Measurements from ENCODE around the gene SMO. TPM values are rescaled to one million over a fixed set of nuclear protein-coding genes. Genes with fewer than 3 reads are reported as not detected.

SMO gene
- total RNA-seq, 1 experiment from 2014 or later: 12.8 TPM

DNA sequence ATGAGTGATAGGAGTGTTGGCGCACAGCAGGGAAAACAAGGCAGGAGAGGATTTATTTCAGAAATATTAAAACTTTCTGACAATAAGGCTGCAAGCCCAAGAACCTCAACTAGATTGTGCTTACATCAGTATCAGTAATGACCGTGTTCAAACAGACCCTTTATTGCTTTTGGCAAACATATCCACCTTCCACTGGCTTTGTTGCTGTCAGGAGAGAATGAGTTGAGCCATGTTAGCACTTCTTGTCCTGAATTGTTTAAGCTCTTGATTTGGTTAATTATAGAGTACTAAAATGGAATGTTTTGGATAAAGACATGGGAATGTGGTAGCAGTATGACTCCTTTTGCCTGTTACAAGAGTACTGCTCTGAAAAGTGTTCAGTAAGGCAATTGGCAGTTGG is 40.2 kb downstream of the SMO start:
- Histone ChIP-seq H3K79me2 (ENCODE audit: insufficient read depth, low read length) (peaks cover 6% of the 10 kb centered on the region), H2AFZ (ENCODE audit: low read depth, low read length, poor library complexity, severe bottlenecking) (no peak overlapping the region), H3K4me3 (replicated peaks in 1 of 2; ENCODE audit: low read depth in 1 of 2, low read length in 2 of 2) (no peak overlapping the region), H3K4me2 (ENCODE audit: low read length) (no peak overlapping the region), H3K9ac (ENCODE audit: low read length) (no peak overlapping the region), H3K9me2 (ENCODE audit: insufficient read depth) (no peaks in the 10 kb centered on the region), H3K36me3 (ENCODE audit: control insufficient read depth in 1 of 2, insufficient read depth in 2 of 2, low read length in 2 of 2) (no peaks in the 10 kb centered on the region), H4K20me1 (ENCODE audit: insufficient read depth) (no peaks in the 10 kb centered on the region), H3K4me1 (ENCODE audit: control insufficient read depth in 1 of 2, insufficient read depth in 2 of 2, low read length in 2 of 2) (peaks cover 9 to 24% of the 10 kb centered on the region in 2 experiments; a peak in 3 of 4 replicates), H3K27ac (ENCODE audit: low read depth, low read length) (no peak overlapping the region), H3K27me3 (ENCODE audit: insufficient read depth, low read length) (no peaks in the 10 kb centered on the region), H3K9me3 (ENCODE audit: control insufficient read depth in 1 of 2, insufficient read depth in 1 of 2, low read depth in 1 of 2, low read length in 2 of 2) (no peaks in the 10 kb centered on the region)
- ATAC-seq (no peak), DNase-seq (ENCODE audit: low read depth, low spot score) (no peak)
- no TSS peak for BruUV-seq (replicated peaks)
- POLR2A ChIA-PET: no interaction called here
- TF ChIP-seq EZH2phosphoT487 (IDR thresholded peaks at IDR 0.05; ENCODE audit: borderline replicate concordance) (no peak), CBX3 (IDR thresholded peaks at IDR 0.05; ENCODE audit: low read depth) (no peak)
- RAD21 ChIA-PET (ENCODE audit: low non-redundant PET in 1 of 2, low total read pairs in 2 of 2, uncharacterized antibody in 2 of 2, unreplicated experiment in 2 of 2): interaction anchor here in 1 of 2 experiments (0.5 kb wide), 1 partner anchor 8 kb away, joined by 4 read pairs; no protein-coding TSS in a partner anchor
- intact Hi-C loops (cut with micrococcal nuclease): no loop called here
- CTCF ChIA-PET: no interaction called here

DNA sequence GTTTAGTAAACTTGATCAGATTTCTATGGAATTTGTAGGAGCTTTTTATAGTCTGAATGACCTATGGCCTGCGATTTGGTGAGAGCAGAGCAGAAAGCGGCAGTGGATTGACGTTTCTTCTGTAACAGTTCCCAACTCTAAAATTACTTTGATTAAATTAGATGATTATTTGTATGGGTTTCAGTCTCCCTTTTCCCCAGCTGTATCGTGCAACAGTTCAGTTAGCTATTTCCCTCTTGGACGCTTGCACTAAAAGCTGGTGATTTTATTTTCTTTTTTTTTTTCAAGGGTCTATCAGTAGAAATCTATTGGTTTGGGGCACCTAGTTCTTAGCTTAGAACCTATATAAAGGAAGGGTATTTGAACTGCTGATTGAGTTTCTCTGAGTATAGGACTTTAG is 43.2 kb downstream of the SMO start:
- no peaks in the 10 kb centered on the region; the same call in none of the 2 replicates for H3K79me2 ChIP-seq (ENCODE audit: insufficient read depth, low read length)
- ATAC-seq (no peak), DNase-seq (ENCODE audit: low read depth, low spot score) (no peak)
- H3K4me1 ChIP-seq (ENCODE audit: control insufficient read depth in 1 of 2, insufficient read depth in 2 of 2, low read length in 2 of 2): peaks cover 0 to 4% of the 10 kb centered on the region in 2 experiments; a peak in 1 of 4 replicates
- POLR2A ChIA-PET: no interaction called here
- RAD21 ChIA-PET (ENCODE audit: low non-redundant PET in 1 of 2, low total read pairs in 2 of 2, uncharacterized antibody in 2 of 2, unreplicated experiment in 2 of 2): no interaction called here
- H3K4me2 ChIP-seq (ENCODE audit: low read length): no peak overlapping the region
- CTCF ChIA-PET: interaction anchor here (0.8 kb wide), 1 partner anchor 13 kb away, joined by 4 read pairs; no protein-coding TSS in a partner anchor
- no peaks in the 10 kb centered on the region for H4K20me1 ChIP-seq (ENCODE audit: insufficient read depth)
- H3K27ac ChIP-seq (ENCODE audit: low read depth, low read length): no peak overlapping the region
- no peak overlapping the region for H2AFZ ChIP-seq (ENCODE audit: low read depth, low read length, poor library complexity, severe bottlenecking)
- H3K36me3 ChIP-seq (ENCODE audit: control insufficient read depth in 1 of 2, insufficient read depth in 2 of 2, low read length in 2 of 2): no peaks in the 10 kb centered on the region
- no peaks in the 10 kb centered on the region for H3K27me3 ChIP-seq (ENCODE audit: insufficient read depth, low read length)
- no peaks in the 10 kb centered on the region for H3K9me3 ChIP-seq (ENCODE audit: control insufficient read depth in 1 of 2, insufficient read depth in 1 of 2, low read depth in 1 of 2, low read length in 2 of 2)
- BruUV-seq (replicated peaks): no TSS peak
- no peaks in the 10 kb centered on the region for H3K9me2 ChIP-seq (ENCODE audit: insufficient read depth)
- no peak overlapping the region for H3K4me3 ChIP-seq (replicated peaks in 1 of 2; ENCODE audit: low read depth in 1 of 2, low read length in 2 of 2)
- H3K9ac ChIP-seq (ENCODE audit: low read length): no peak overlapping the region
- intact Hi-C loops (cut with micrococcal nuclease): no loop called here
- TF ChIP-seq EZH2phosphoT487 (IDR thresholded peaks at IDR 0.05; ENCODE audit: borderline replicate concordance) (no peak), ZFX (IDR thresholded peaks at IDR 0.05) (no peak), CBX3 (IDR thresholded peaks at IDR 0.05; ENCODE audit: low read depth) (no peak), ZNF274 (IDR thresholded peaks at IDR 0.05; ENCODE audit: low read depth, low read length) (no peak), SP1 (IDR thresholded peaks at IDR 0.05; ENCODE audit: low read depth) (no peak), EZH2 (IDR thresholded peaks at IDR 0.05) (no peak), FOSL1 (IDR thresholded peaks at IDR 0.05; ENCODE audit: low read depth) (no peak), JUND (IDR thresholded peaks at IDR 0.05) (no peak)
- TF ChIP-seq, protein P1, sequence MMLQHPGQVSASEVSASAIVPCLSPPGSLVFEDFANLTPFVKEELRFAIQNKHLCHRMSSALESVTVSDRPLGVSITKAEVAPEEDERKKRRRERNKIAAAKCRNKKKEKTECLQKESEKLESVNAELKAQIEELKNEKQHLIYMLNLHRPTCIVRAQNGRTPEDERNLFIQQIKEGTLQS (IDR thresholded peaks at IDR 0.05): no peak
- TF ChIP-seq, protein P2, sequence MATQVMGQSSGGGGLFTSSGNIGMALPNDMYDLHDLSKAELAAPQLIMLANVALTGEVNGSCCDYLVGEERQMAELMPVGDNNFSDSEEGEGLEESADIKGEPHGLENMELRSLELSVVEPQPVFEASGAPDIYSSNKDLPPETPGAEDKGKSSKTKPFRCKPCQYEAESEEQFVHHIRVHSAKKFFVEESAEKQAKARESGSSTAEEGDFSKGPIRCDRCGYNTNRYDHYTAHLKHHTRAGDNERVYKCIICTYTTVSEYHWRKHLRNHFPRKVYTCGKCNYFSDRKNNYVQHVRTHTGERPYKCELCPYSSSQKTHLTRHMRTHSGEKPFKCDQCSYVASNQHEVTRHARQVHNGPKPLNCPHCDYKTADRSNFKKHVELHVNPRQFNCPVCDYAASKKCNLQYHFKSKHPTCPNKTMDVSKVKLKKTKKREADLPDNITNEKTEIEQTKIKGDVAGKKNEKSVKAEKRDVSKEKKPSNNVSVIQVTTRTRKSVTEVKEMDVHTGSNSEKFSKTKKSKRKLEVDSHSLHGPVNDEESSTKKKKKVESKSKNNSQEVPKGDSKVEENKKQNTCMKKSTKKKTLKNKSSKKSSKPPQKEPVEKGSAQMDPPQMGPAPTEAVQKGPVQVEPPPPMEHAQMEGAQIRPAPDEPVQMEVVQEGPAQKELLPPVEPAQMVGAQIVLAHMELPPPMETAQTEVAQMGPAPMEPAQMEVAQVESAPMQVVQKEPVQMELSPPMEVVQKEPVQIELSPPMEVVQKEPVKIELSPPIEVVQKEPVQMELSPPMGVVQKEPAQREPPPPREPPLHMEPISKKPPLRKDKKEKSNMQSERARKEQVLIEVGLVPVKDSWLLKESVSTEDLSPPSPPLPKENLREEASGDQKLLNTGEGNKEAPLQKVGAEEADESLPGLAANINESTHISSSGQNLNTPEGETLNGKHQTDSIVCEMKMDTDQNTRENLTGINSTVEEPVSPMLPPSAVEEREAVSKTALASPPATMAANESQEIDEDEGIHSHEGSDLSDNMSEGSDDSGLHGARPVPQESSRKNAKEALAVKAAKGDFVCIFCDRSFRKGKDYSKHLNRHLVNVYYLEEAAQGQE (IDR thresholded peaks at IDR 0.05; ENCODE audit: low read depth): no peak
- TF ChIP-seq, protein P3, sequence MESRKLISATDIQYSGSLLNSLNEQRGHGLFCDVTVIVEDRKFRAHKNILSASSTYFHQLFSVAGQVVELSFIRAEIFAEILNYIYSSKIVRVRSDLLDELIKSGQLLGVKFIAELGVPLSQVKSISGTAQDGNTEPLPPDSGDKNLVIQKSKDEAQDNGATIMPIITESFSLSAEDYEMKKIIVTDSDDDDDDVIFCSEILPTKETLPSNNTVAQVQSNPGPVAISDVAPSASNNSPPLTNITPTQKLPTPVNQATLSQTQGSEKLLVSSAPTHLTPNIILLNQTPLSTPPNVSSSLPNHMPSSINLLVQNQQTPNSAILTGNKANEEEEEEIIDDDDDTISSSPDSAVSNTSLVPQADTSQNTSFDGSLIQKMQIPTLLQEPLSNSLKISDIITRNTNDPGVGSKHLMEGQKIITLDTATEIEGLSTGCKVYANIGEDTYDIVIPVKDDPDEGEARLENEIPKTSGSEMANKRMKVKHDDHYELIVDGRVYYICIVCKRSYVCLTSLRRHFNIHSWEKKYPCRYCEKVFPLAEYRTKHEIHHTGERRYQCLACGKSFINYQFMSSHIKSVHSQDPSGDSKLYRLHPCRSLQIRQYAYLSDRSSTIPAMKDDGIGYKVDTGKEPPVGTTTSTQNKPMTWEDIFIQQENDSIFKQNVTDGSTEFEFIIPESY (IDR thresholded peaks at IDR 0.05; ENCODE audit: extremely low read depth, insufficient replicate concordance, low read length): no peak
- TF ChIP-seq, protein P4, sequence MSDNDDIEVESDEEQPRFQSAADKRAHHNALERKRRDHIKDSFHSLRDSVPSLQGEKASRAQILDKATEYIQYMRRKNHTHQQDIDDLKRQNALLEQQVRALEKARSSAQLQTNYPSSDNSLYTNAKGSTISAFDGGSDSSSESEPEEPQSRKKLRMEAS (IDR thresholded peaks at IDR 0.05): no peak
